Loucy (cell line): ENCODE results near the gene ZNF418.

Source experiments
- H2AFZ ChIP-seq: fragments of 200-600 bp; sonication (generic); 2 replicates; pipeline ENCODE4 v1.6.0; 2016; ENCODE audit warnings: antibody characterized with exemption, mild to moderate bottlenecking, low read length, moderate library complexity
- H3F3A ChIP-seq: fragments of 200-600 bp; 2 replicates; pipeline ENCODE4 v1.6.0; 2016; ENCODE audit warnings: antibody characterized with exemption, low read depth, mild to moderate bottlenecking
- H3K27me3 ChIP-seq: fragments of 200-600 bp; sonication (generic); 2 replicates; pipeline ENCODE4 v1.6.1; 2014; ENCODE audit warnings: low read length, mild to moderate bottlenecking; ENCODE audit not compliant: insufficient read depth, poor library complexity, severe bottlenecking
- H3K36me3 ChIP-seq: fragments of 200-600 bp; sonication (generic); 2 replicates; pipeline ENCODE4 v1.6.1; 2016; ENCODE audit warnings: low read length; ENCODE audit not compliant: insufficient read depth
- H3K4me1 ChIP-seq: fragments of 200-600 bp; sonication (generic); 2 replicates; pipeline ENCODE4 v1.5.1; 2014; ENCODE audit warnings: low read length, mild to moderate bottlenecking; ENCODE audit not compliant: insufficient read depth, poor library complexity, severe bottlenecking
- H3K4me2 ChIP-seq: fragments of 200-600 bp; sonication (generic); 2 replicates; pipeline ENCODE4 v1.6.0; 2014; ENCODE audit warnings: antibody characterized with exemption, low read length, low read depth, mild to moderate bottlenecking; ENCODE audit not compliant: poor library complexity, severe bottlenecking
- H3K4me3 ChIP-seq: fragments of 200-600 bp; sonication (generic); 2 replicates; pipeline ENCODE4 v1.5.1; 2014; ENCODE audit warnings: low read length, mild to moderate bottlenecking, mixed read lengths; ENCODE audit not compliant: poor library complexity, severe bottlenecking
- H3K79me2 ChIP-seq: fragments of 200-600 bp; sonication (generic); 2 replicates; pipeline ENCODE4 v1.6.1; 2014; ENCODE audit warnings: low read length; ENCODE audit not compliant: insufficient read depth
- H3K9ac ChIP-seq: fragments of 200-600 bp; sonication (generic); 2 replicates; pipeline ENCODE4 v1.6.0; 2014; ENCODE audit warnings: mild to moderate bottlenecking, low read depth, low read length, moderate library complexity; ENCODE audit not compliant: poor library complexity, severe bottlenecking
- H3K9me2 ChIP-seq: fragments of 200-600 bp; sonication (generic); replicated peaks from 2 replicates; pipeline ENCODE4 v1.6.1; 2016; ENCODE audit warnings: low read depth, low read length, mixed read lengths
- H3K9me3 ChIP-seq: fragments of 200-600 bp; sonication (generic); 2 replicates; pipeline ENCODE4 v1.6.1; 2014; ENCODE audit warnings: mild to moderate bottlenecking, antibody characterized with exemption, low read length, low read depth; ENCODE audit not compliant: insufficient read depth
- H4K20me1 ChIP-seq: fragments of 200-600 bp; sonication (generic); 2 replicates; pipeline ENCODE4 v1.6.0; 2014; ENCODE audit warnings: antibody characterized with exemption, low read length, mild to moderate bottlenecking; ENCODE audit not compliant: insufficient read depth, poor library complexity, severe bottlenecking
- CTCF ChIP-seq: fragments of 200-600 bp; sonication (generic); conservative IDR thresholded peaks from 2 replicates; pipeline ENCODE4 v1.5.1; 2014; ENCODE audit warnings: mild to moderate bottlenecking, antibody characterized with exemption, low read length
- EZH2phosphoT487 ChIP-seq: fragments of 200-600 bp; IDR thresholded peaks from 2 replicates; pipeline ENCODE4 v1.6.1; 2018; ENCODE audit warnings: antibody characterized with exemption, mild to moderate bottlenecking, moderate library complexity, borderline replicate concordance

ZNF418 gene

GRCh38 chr19:57914531-57914930 is 20.7 kb downstream of the ZNF418 start:
- Histone ChIP-seq H3K4me1 (peaks cover 8% of the 10 kb centered on the region), H3K9me2 (no peaks in the 10 kb centered on the region), H3K4me2 (peak overlapping the region; percentile 97), H3K27me3 (no peaks in the 10 kb centered on the region), H3K4me3 (peak overlapping the region; percentile 91), H3K36me3 (peaks cover 14% of the 10 kb centered on the region; the same call in 1 of the 2 replicates), H3K9me3 (no peaks in the 10 kb centered on the region), H3K9ac (no peak overlapping the region), H2AFZ (no peak overlapping the region), H3K79me2 (peaks cover 29% of the 10 kb centered on the region), H4K20me1 (peaks cover 9% of the 10 kb centered on the region), H3F3A (no peaks in the 10 kb centered on the region)
- TF ChIP-seq EZH2phosphoT487 (no peak), CTCF (no peak)

- no peaks in the 10 kb centered on the region for H3K4me1 ChIP-seq
- no peaks in the 10 kb centered on the region for H3F3A ChIP-seq
- TF ChIP-seq CTCF (no peak), EZH2phosphoT487 (no peak)
- H3K9me3 ChIP-seq = no peaks in the 10 kb centered on the region
- no peaks in the 10 kb centered on the region for H3K9me2 ChIP-seq
- H3K4me3 ChIP-seq = no peak overlapping the region
- no peak overlapping the region for H3K9ac ChIP-seq
- H3K79me2 ChIP-seq = peaks cover 4% of the 10 kb centered on the region; the same call in 1 of the 2 replicates
- peaks cover 20% of the 10 kb centered on the region; the same call in 1 of the 2 replicates for H3K36me3 ChIP-seq
- no peaks in the 10 kb centered on the region for H4K20me1 ChIP-seq
- no peak overlapping the region for H2AFZ ChIP-seq
- H3K27me3 ChIP-seq = no peaks in the 10 kb centered on the region
- H3K4me2 ChIP-seq = no peak overlapping the region
Observed at GRCh38 chr19:57907394-57907793, 27.8 kb downstream of the ZNF418 start.

- Histone ChIP-seq H3K36me3 (peaks cover 7% of the 10 kb centered on the region; the same call in 1 of the 2 replicates), H3K79me2 (no peaks in the 10 kb centered on the region), H3K4me3 (no peak overlapping the region), H3K27me3 (no peaks in the 10 kb centered on the region), H3K4me2 (no peak overlapping the region), H4K20me1 (no peaks in the 10 kb centered on the region), H3K9me2 (no peaks in the 10 kb centered on the region), H3K9me3 (no peaks in the 10 kb centered on the region), H3F3A (no peaks in the 10 kb centered on the region), H2AFZ (no peak overlapping the region), H3K4me1 (no peaks in the 10 kb centered on the region), H3K9ac (no peak overlapping the region)
- TF ChIP-seq CTCF (no peak), EZH2phosphoT487 (no peak)
Observed at GRCh38 chr19:57905258-57905657, 29.9 kb downstream of the ZNF418 start.
